ENCODE data around the gene LRRC4.

DNA sequence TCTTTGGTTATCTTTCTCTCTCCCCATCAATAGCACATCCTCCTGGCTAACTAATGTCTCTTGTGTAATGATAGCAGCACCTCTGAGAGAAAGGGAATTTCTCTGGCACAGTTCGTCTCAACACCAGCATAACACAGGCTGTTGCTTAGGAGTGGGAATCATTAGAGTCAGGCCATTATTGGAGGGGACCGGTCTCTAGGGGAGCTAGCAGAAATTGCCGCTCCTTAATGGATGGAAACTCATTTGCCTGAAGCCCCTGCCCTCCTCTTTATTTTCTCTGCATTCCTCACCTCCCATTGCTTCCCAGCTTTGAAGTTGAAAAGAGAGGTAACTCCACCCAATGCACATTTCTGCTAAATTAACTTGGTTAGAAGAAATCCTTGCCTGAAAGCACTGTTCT lies 11.9 kb downstream of the LRRC4 start:
- TF ChIP-seq POLR2A (IDR thresholded peaks at IDR 0.05) = no peak
- TF ChIP-seq, protein P1, sequence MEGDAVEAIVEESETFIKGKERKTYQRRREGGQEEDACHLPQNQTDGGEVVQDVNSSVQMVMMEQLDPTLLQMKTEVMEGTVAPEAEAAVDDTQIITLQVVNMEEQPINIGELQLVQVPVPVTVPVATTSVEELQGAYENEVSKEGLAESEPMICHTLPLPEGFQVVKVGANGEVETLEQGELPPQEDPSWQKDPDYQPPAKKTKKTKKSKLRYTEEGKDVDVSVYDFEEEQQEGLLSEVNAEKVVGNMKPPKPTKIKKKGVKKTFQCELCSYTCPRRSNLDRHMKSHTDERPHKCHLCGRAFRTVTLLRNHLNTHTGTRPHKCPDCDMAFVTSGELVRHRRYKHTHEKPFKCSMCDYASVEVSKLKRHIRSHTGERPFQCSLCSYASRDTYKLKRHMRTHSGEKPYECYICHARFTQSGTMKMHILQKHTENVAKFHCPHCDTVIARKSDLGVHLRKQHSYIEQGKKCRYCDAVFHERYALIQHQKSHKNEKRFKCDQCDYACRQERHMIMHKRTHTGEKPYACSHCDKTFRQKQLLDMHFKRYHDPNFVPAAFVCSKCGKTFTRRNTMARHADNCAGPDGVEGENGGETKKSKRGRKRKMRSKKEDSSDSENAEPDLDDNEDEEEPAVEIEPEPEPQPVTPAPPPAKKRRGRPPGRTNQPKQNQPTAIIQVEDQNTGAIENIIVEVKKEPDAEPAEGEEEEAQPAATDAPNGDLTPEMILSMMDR (IDR thresholded peaks at IDR 0.05) = no peak

Measured in uterus (tissue), 2 donors.